Measurements from ENCODE around the gene ZNF768. TPM values are rescaled to one million over a fixed set of nuclear protein-coding genes. Genes with fewer than 3 reads are reported as not detected.

The ZNF768 gene
- total and polyA plus RNA-seq, 2 donors (not counting 1 experiment from before 2014, with no cell fraction given), result 24.8 to 36.5 TPM

DNA sequence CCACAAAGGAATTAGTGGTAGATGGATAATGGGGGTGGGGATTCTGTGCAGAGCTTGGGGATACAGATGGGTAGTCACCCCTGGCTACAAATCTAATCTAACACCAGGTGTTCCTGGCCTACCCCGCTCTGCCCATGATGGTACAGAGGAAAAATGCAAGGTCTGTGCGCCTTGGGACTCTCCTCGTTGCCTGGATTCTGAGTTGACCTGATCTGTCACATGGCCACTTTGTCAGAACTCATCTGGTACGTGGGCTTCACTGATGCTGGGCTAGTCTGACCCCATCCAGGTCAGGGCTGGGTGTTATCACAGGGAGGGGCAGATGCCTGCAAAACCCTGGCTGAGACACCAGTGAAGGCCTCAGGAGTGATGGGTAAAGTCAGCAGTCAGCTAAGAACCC lies 26.6 kb upstream of the ZNF768 start:
- Histone ChIP-seq H4K20me1 (ENCODE audit: control insufficient read depth, insufficient read depth, low read length, poor library complexity, severe bottlenecking) (no peaks in the 10 kb centered on the region), H3K4me2 (replicated peaks; ENCODE audit: low read depth, low read length, poor library complexity, severe bottlenecking) (no peak overlapping the region), H3K79me2 (ENCODE audit: control insufficient read depth, insufficient read depth, low read length) (peaks cover 75% of the 10 kb centered on the region), H3K36me3 (replicated peaks in 1 of 2; ENCODE audit: control extremely low read depth in 1 of 2, control insufficient read depth in 1 of 2, extremely low read depth in 1 of 2, insufficient read depth in 2 of 2, low read length in 1 of 2) (peaks cover 0 to 17% of the 10 kb centered on the region in 2 experiments), H2AFZ (ENCODE audit: insufficient read depth, low read depth, low read length, poor library complexity, severe bottlenecking) (no peak overlapping the region), H3K4me1 (ENCODE audit: control insufficient read depth in 2 of 2, insufficient read depth in 2 of 2, low read length in 2 of 2) (peaks cover 6 to 17% of the 10 kb centered on the region in 2 donors), H3K9me3 (ENCODE audit: control extremely low read depth in 1 of 3, control insufficient read depth in 2 of 3, insufficient read depth in 1 of 3, low read length in 2 of 3) (no peaks in the 10 kb centered on the region), H3K9ac (ENCODE audit: low read length) (no peak overlapping the region), H3K27me3 (replicated peaks in 1 of 4; ENCODE audit: control extremely low read depth in 1 of 4, control insufficient read depth in 3 of 4, insufficient read depth in 4 of 4, low read length in 3 of 4) (no peaks in the 10 kb centered on the region), H3K27ac (ENCODE audit: low read length in 2 of 2) (peak overlapping the region in 1 of 2 donors; percentile 35), H3K4me3 (ENCODE audit: control extremely low read depth in 1 of 5, extremely low read depth in 1 of 5, insufficient read depth in 1 of 5, low read depth in 2 of 5, low read length in 4 of 5) (no peak overlapping the region)
- ATAC-seq (ENCODE audit: low read depth) (no peak), DNase-seq (no peak)
- H3K4me1 Mint-ChIP-seq, result peaks cover 23% of the 10 kb centered on the region
- WGBS (ENCODE audit: insufficient coverage), result 93% methylated on average over 4 of the region's 4 CpGs
- no peaks in the 10 kb centered on the region for H3K27me3 Mint-ChIP-seq
- no peaks in the 10 kb centered on the region for H3K9me3 Mint-ChIP-seq (ENCODE audit: insufficient read depth)
- H3K27ac Mint-ChIP-seq, result peak overlapping the region; percentile 41
- ChIA-PET POLR2A (interaction anchor here (0.7 kb wide), 1 partner anchor 89 kb away, joined by 3 read pairs; no protein-coding TSS in a partner anchor), CTCF (interaction anchor here (0.7 kb wide), 1 partner anchor 54 kb away, joined by 3 read pairs; no protein-coding TSS in a partner anchor)
- TF ChIP-seq EZH2 (IDR thresholded peaks at IDR 0.05; ENCODE audit: borderline replicate concordance, insufficient read depth, low read depth, low read length, poor library complexity, severe bottlenecking), result no peak
- TF ChIP-seq, protein P1, sequence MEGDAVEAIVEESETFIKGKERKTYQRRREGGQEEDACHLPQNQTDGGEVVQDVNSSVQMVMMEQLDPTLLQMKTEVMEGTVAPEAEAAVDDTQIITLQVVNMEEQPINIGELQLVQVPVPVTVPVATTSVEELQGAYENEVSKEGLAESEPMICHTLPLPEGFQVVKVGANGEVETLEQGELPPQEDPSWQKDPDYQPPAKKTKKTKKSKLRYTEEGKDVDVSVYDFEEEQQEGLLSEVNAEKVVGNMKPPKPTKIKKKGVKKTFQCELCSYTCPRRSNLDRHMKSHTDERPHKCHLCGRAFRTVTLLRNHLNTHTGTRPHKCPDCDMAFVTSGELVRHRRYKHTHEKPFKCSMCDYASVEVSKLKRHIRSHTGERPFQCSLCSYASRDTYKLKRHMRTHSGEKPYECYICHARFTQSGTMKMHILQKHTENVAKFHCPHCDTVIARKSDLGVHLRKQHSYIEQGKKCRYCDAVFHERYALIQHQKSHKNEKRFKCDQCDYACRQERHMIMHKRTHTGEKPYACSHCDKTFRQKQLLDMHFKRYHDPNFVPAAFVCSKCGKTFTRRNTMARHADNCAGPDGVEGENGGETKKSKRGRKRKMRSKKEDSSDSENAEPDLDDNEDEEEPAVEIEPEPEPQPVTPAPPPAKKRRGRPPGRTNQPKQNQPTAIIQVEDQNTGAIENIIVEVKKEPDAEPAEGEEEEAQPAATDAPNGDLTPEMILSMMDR (IDR thresholded peaks at IDR 0.05), result no peak
- H3K4me3 Mint-ChIP-seq, result no peak overlapping the region
- intact Hi-C loops (cut with micrococcal nuclease), result no loop called here

DNA sequence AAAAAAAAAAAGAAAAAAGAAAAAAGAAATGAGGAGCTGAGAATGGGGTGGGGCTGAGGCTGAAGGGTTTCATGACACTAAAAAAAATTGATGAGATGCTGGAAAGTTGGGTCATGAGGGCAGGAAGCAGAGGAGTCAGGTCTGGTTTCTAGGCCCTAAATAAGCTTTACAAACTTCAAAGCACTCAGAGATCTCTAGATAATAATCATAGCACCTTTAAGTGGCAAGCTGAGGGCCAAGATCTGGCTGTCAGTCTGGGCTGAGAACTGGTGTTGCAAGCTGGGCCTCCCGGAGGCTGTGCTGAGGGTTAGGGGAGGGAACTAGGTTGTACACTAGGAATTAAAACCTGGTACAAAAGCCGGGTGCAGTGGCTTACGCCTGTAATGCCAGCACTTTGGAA lies 25.4 kb upstream of the ZNF768 start:
- intact Hi-C loops (cut with micrococcal nuclease), result no loop called here
- CTCF ChIA-PET, result no interaction called here
- Histone ChIP-seq H3K4me2 (replicated peaks; ENCODE audit: low read depth, low read length, poor library complexity, severe bottlenecking) (no peak overlapping the region), H3K4me3 (ENCODE audit: control extremely low read depth in 1 of 5, extremely low read depth in 1 of 5, insufficient read depth in 1 of 5, low read depth in 2 of 5, low read length in 4 of 5) (no peak overlapping the region), H3K27me3 (replicated peaks in 1 of 4; ENCODE audit: control extremely low read depth in 1 of 4, control insufficient read depth in 3 of 4, insufficient read depth in 4 of 4, low read length in 3 of 4) (no peaks in the 10 kb centered on the region), H3K9ac (ENCODE audit: low read length) (no peak overlapping the region), H3K9me3 (ENCODE audit: control extremely low read depth in 1 of 3, control insufficient read depth in 2 of 3, insufficient read depth in 1 of 3, low read length in 2 of 3) (no peaks in the 10 kb centered on the region), H3K36me3 (replicated peaks in 1 of 2; ENCODE audit: control extremely low read depth in 1 of 2, control insufficient read depth in 1 of 2, extremely low read depth in 1 of 2, insufficient read depth in 2 of 2, low read length in 1 of 2) (peaks cover 0 to 17% of the 10 kb centered on the region in 2 experiments), H3K79me2 (ENCODE audit: control insufficient read depth, insufficient read depth, low read length) (peaks cover 77% of the 10 kb centered on the region), H4K20me1 (ENCODE audit: control insufficient read depth, insufficient read depth, low read length, poor library complexity, severe bottlenecking) (no peaks in the 10 kb centered on the region), H3K27ac (ENCODE audit: low read length in 2 of 2) (no peak overlapping the region), H2AFZ (ENCODE audit: insufficient read depth, low read depth, low read length, poor library complexity, severe bottlenecking) (no peak overlapping the region), H3K4me1 (ENCODE audit: control insufficient read depth in 2 of 2, insufficient read depth in 2 of 2, low read length in 2 of 2) (peaks cover 0 to 9% of the 10 kb centered on the region in 2 donors)
- ATAC-seq (ENCODE audit: low read depth) (no peak), DNase-seq (no peak)
- TF ChIP-seq, protein P1 (IDR thresholded peaks at IDR 0.05), result no peak
- no peak for TF ChIP-seq EZH2 (IDR thresholded peaks at IDR 0.05; ENCODE audit: borderline replicate concordance, insufficient read depth, low read depth, low read length, poor library complexity, severe bottlenecking)
- WGBS (ENCODE audit: insufficient coverage), result 100% methylated on average over 3 of the region's 3 CpGs
- no peaks in the 10 kb centered on the region for H3K9me3 Mint-ChIP-seq (ENCODE audit: insufficient read depth)
- POLR2A ChIA-PET, result no interaction called here
- no peaks in the 10 kb centered on the region for H3K27me3 Mint-ChIP-seq
- H3K4me1 Mint-ChIP-seq, result peaks cover 23% of the 10 kb centered on the region
- no peak overlapping the region for H3K27ac Mint-ChIP-seq
- no peak overlapping the region for H3K4me3 Mint-ChIP-seq
